Hepatocyte (in vitro differentiated cells): Measurements from ENCODE around the gene TMEM131. TPM values are rescaled to one million over a fixed set of nuclear protein-coding genes. Genes with fewer than 3 reads are reported as not detected.
A peak's percentile ranks its signal among the peaks of the same experiment; 100 is the strongest.

Experiments
- DNase-seq: peaks from one replicate; pipeline ENCODE4 v3.0.0-alpha.2; 2016; ENCODE audit warnings: low spot score
- H2AFZ ChIP-seq: fragments of 200-600 bp; sonication (generic); 2 replicates; pipeline ENCODE4 v1.6.0; 2016; ENCODE audit warnings: antibody characterized with exemption, mild to moderate bottlenecking
- H3K27ac ChIP-seq: fragments of 200-600 bp; sonication (generic); 2 replicates; pipeline ENCODE4 v1.5.1; 2016; ENCODE audit warnings: mild to moderate bottlenecking
- H3K27me3 ChIP-seq: fragments of 200-600 bp; sonication (generic); 2 replicates; pipeline ENCODE4 v1.6.1; 2016
- H3K36me3 ChIP-seq: fragments of 200-600 bp; sonication (generic); replicated peaks from 2 replicates; pipeline ENCODE4 v1.5.1; 2016; ENCODE audit warnings: low read depth; ENCODE audit not compliant: insufficient read depth
- H3K4me1 ChIP-seq: fragments of 200-600 bp; sonication (generic); 2 replicates; pipeline ENCODE4 v1.5.1; 2016; ENCODE audit warnings: mild to moderate bottlenecking, moderate library complexity; ENCODE audit not compliant: insufficient read depth
- H3K4me2 ChIP-seq: fragments of 200-600 bp; sonication (generic); 2 replicates; pipeline ENCODE4 v1.6.0; 2016
- H3K4me3 ChIP-seq: fragments of 200-600 bp; sonication (generic); 2 replicates; pipeline ENCODE4 v1.5.1; 2016; ENCODE audit warnings: mild to moderate bottlenecking
- H3K79me2 ChIP-seq: fragments of 200-600 bp; sonication (generic); 2 replicates; pipeline ENCODE4 v1.6.0; 2017; ENCODE audit warnings: mild to moderate bottlenecking
- H3K9me2 ChIP-seq: fragments of 200-600 bp; sonication (generic); replicated peaks from 2 replicates; pipeline ENCODE4 v1.6.0; 2017; ENCODE audit warnings: mild to moderate bottlenecking; ENCODE audit not compliant: insufficient read depth
- H3K9me3 ChIP-seq: fragments of 200-600 bp; sonication (generic); 2 replicates; pipeline ENCODE4 v1.5.1; 2016; ENCODE audit warnings: low read depth, mild to moderate bottlenecking
- H4K20me1 ChIP-seq: fragments of 200-600 bp; sonication (generic); 2 replicates; pipeline ENCODE4 v1.6.0; 2016; ENCODE audit warnings: mild to moderate bottlenecking; ENCODE audit not compliant: insufficient read depth, poor library complexity, severe bottlenecking
- EZH2 ChIP-seq: fragments of 200-600 bp; sonication (generic); IDR thresholded peaks from 2 replicates; pipeline ENCODE4 v1.6.1; 2016; ENCODE audit warnings: antibody characterized with exemption, mild to moderate bottlenecking, borderline replicate concordance
- EZH2phosphoT487 ChIP-seq: fragments of 200-600 bp; sonication (generic); IDR thresholded peaks from one replicate; pipeline ENCODE4 v1.6.1; 2018; ENCODE audit warnings: antibody characterized with exemption, mild to moderate bottlenecking, low read depth, moderate library complexity; ENCODE audit not compliant: unreplicated experiment, severe bottlenecking
- WGBS: methylation state at CpG from one replicate; pipeline ENCODE4 v1.1.6; 2016; ENCODE audit warnings: low lambda C conversion rate; ENCODE audit errors: missing lambda C conversion rate; 5-methylcytosine and 5-hydroxymethylcytosine counted together
- polyA plus RNA-seq: library from polyadenylated mRNA; unstranded; fragments of >200 nt; fragmentation: Nextera tagmentation; extraction: Ambion mirVana; gene quantifications from 2 replicates; pipeline ENCODE4 v1.2.1, GENCODE V29; 2016
- total RNA-seq: library from RNA; depleted of rRNA; stranded (reverse); fragments of >200 nt; gene quantifications from 2 replicates; pipeline ENCODE4 v1.2.3, GENCODE V29; 2014
- TF ChIP-seq, protein P1 (sequence below): fragments of 200-600 bp; sonication (generic); IDR thresholded peaks from 2 replicates; pipeline ENCODE4 v1.5.1; 2016; ENCODE audit warnings: antibody characterized with exemption, mild to moderate bottlenecking; ENCODE audit not compliant: poor library complexity

Gene TMEM131
- total and polyA plus RNA-seq, 2 experiments from 2014 or later, result 17.5 to 42.1 TPM

- 69% methylated on average over 5 of the region's 5 CpGs for WGBS
- H3K4me2 ChIP-seq, result peak overlapping the region; percentile 35
- no peaks in the 10 kb centered on the region for H3K9me2 ChIP-seq
- peaks cover 17% of the 10 kb centered on the region for H3K79me2 ChIP-seq
- H2AFZ ChIP-seq, result no peak overlapping the region
- no peak overlapping the region for H3K4me3 ChIP-seq
- no peaks in the 10 kb centered on the region for H3K9me3 ChIP-seq
- H3K27ac ChIP-seq, result peak overlapping the region; percentile 47
- H4K20me1 ChIP-seq, result peaks cover 4% of the 10 kb centered on the region
- H3K27me3 ChIP-seq, result no peaks in the 10 kb centered on the region
- no peaks in the 10 kb centered on the region for H3K36me3 ChIP-seq
- H3K4me1 ChIP-seq, result peaks cover 15% of the 10 kb centered on the region
- TF ChIP-seq, protein P1, sequence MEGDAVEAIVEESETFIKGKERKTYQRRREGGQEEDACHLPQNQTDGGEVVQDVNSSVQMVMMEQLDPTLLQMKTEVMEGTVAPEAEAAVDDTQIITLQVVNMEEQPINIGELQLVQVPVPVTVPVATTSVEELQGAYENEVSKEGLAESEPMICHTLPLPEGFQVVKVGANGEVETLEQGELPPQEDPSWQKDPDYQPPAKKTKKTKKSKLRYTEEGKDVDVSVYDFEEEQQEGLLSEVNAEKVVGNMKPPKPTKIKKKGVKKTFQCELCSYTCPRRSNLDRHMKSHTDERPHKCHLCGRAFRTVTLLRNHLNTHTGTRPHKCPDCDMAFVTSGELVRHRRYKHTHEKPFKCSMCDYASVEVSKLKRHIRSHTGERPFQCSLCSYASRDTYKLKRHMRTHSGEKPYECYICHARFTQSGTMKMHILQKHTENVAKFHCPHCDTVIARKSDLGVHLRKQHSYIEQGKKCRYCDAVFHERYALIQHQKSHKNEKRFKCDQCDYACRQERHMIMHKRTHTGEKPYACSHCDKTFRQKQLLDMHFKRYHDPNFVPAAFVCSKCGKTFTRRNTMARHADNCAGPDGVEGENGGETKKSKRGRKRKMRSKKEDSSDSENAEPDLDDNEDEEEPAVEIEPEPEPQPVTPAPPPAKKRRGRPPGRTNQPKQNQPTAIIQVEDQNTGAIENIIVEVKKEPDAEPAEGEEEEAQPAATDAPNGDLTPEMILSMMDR, result no peak
- TF ChIP-seq EZH2phosphoT487, result no peak
- no peak for TF ChIP-seq EZH2
- DNase-seq, result peak; percentile 60
These were observed 126.6 kb downstream of the TMEM131 start for GRCh38 chr2:97868986-97869721.

GRCh38 chr2:97863829-97864228 is 131.9 kb downstream of the TMEM131 start:
- H3K4me2 ChIP-seq, result no peak overlapping the region
- no peaks in the 10 kb centered on the region for H3K4me1 ChIP-seq
- no peaks in the 10 kb centered on the region for H4K20me1 ChIP-seq
- no peaks in the 10 kb centered on the region for H3K9me3 ChIP-seq
- H3K4me3 ChIP-seq, result no peak overlapping the region
- WGBS, result 98% methylated on average over 3 of the region's 3 CpGs
- DNase-seq, result no peak
- H3K79me2 ChIP-seq, result peaks cover 24% of the 10 kb centered on the region
- H3K27me3 ChIP-seq, result no peaks in the 10 kb centered on the region
- H3K9me2 ChIP-seq, result no peaks in the 10 kb centered on the region
- no peak overlapping the region for H3K27ac ChIP-seq
- H2AFZ ChIP-seq, result no peak overlapping the region
- no peaks in the 10 kb centered on the region for H3K36me3 ChIP-seq
- TF ChIP-seq EZH2 (no peak), EZH2phosphoT487 (no peak)
- TF ChIP-seq, protein P1, result no peak

GRCh38 chr2:97861177-97861576 is 134.6 kb downstream of the TMEM131 start:
- WGBS, result 98% methylated on average over 2 of the region's 2 CpGs
- Histone ChIP-seq H3K27me3 (no peaks in the 10 kb centered on the region), H3K4me2 (no peak overlapping the region), H4K20me1 (no peaks in the 10 kb centered on the region), H2AFZ (no peak overlapping the region), H3K27ac (no peak overlapping the region), H3K9me2 (no peaks in the 10 kb centered on the region), H3K9me3 (no peaks in the 10 kb centered on the region), H3K4me1 (no peaks in the 10 kb centered on the region), H3K36me3 (no peaks in the 10 kb centered on the region), H3K79me2 (peaks cover 16% of the 10 kb centered on the region), H3K4me3 (no peak overlapping the region)
- TF ChIP-seq, protein P1, result no peak
- TF ChIP-seq EZH2, result no peak
- DNase-seq, result no peak

- Histone ChIP-seq H3K4me1 (no peaks in the 10 kb centered on the region), H3K4me3 (no peak overlapping the region), H3K36me3 (no peaks in the 10 kb centered on the region), H3K9me3 (no peaks in the 10 kb centered on the region), H3K9me2 (no peaks in the 10 kb centered on the region), H2AFZ (no peak overlapping the region), H3K4me2 (no peak overlapping the region), H4K20me1 (no peaks in the 10 kb centered on the region), H3K79me2 (peaks cover 12% of the 10 kb centered on the region), H3K27me3 (no peaks in the 10 kb centered on the region), H3K27ac (no peak overlapping the region)
- TF ChIP-seq, protein P1, result no peak
- DNase-seq, result no peak
- WGBS, result 81% methylated on average over 3 of the region's 3 CpGs
These were observed 137.3 kb downstream of the TMEM131 start for GRCh38 chr2:97858442-97858841.
